ENCODE results near the gene MMD2.
"Not testable (repeated sequence)": the region's sequence is repeated elsewhere in the genome, so short reads cannot be mapped to it uniquely, and the experiment has no call there.

MMD2 gene, protein sequence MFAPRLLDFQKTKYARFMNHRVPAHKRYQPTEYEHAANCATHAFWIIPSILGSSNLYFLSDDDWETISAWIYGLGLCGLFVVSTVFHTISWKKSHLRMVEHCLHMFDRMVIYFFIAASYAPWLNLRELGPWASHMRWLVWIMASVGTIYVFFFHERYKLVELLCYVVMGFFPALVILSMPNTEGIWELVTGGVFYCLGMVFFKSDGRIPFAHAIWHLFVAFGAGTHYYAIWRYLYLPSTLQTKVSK

DNA sequence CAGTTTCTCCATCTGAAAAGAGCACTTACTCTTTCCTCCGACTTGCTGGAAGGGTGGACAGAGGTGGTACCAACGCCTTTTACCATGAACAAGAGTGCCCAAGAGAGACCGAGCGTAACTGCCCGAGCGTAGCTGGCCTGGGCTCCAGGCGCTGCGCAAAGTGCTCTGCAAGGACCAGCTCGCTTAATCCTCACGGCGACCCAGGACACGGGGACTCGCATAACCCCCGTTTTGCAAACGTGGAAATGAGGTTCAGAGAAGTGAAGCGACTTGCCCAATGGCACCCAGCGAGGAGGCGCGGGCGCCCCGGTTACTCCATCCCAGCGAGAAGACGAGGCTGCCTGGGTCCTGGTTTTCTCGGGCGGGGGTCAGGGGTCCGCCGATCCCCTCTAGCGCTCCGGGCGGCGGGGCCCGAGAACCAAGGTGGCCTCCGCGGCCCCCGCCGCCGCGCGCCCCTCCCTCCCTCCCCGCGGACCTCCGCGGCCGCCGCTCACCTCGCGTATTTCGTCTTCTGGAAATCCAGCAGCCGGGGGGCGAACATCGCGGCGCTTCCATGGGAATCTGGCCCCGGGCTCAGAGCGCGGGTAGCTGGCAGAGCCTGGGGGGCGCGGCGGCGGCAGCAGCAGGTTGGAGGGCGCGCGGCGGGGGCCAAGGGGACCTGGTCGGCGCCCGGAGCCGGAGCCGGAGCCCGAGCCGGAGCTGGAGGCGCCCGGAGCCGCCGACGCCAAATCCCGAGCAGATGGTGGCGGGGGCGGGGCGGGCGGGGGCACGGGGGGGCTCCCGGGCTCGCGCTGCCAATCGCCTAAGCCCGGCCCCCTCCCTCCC lies at the start of gene MMD2:
TSS of gene MMD2 (minus strand) at position 711 of the 825 bp plus-strand sequence. CDS start at position 541, 170 bp downstream.
- no peak for DNase-seq (ENCODE audit: low spot score)

DNA sequence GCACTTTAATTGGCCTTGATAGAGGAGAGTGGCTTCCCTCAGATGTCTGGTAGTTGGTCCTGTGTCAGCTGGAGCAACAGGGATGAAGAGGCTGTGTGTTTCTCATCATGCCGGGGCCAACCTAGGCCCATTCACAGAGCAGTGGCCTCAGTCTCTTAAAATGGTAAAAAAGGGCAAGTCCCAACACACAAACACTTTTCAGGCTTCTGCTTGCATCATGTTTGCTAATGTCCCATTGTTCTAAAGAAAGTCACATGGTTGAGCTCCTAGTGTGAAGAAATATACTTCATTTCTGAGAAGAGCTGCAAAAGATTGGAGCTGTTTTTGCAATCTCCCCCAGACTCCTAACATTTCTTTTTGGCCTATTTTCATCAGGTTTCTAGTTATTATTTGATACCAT lies 46.1 kb upstream of the MMD2 start:
- DNase-seq (ENCODE audit: low spot score): no peak

DNA sequence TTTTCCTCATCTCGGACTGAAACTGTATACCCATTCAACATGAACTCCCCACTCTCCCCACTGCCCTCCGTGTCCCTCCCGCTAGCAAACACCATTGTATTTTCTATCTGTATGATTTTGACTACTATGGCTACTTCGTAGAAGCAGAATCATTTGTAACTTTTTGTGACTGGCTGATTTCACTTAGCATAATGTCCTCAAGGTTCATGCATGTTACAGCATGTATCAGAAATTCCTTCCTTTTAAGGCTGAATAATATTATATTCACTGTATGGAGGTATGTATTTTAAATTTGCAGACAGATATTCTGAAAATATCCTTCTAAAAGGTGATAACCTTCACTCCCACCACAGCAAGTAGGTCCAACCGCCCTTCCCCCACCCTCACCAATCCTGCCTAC lies 42.9 kb upstream of the MMD2 start:
- DNase-seq (ENCODE audit: low spot score): no peak

DNA sequence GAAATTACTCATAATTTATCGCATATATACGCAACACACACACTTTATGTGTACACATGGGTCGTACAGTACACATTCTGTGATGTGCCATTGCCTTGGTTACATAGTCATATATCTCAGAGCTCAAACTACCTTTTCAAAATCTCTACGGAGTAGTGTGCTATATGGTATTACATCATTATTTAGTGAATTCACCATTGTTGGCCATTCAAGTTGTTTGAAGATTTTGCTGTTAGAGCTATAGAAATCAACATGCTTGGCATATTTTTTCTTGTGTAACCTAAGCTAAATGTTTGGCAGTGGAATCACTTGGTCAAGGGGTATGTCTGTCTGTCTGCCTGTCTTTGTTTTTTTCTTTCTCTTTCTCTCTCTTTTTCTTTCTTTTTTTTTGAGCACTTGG lies 42.0 kb upstream of the MMD2 start:
- DNase-seq (ENCODE audit: low spot score): no peak

DNA sequence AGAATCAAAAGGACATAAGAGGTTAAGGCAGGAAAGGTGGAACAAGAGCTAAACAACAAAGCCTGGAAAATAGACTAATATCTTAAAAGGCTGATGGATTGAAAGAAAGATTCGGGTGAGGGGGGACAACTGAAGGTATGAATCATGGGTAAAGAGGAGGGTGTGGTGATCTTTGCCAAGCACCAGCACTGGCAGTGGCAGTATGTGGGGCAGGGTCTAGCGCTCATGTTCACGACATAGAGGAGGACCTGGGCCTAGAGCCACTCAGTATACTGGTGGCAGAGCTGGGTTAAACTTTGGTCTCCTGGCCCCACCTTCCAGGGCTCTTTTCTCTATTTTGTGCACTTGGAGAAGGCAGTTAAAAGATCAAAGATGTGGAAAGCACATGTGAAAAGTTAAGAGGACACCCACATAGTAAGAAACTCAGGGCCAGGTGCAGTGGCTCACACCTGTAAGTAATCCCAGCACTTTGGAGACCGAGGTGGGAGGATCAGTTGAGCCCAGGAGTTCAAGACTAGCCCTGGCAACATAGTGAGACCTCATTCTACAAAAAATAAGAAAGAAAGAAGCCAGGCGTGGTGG lies 40.5 kb upstream of the MMD2 start:
- DNase-seq (ENCODE audit: low spot score): no peak

DNA sequence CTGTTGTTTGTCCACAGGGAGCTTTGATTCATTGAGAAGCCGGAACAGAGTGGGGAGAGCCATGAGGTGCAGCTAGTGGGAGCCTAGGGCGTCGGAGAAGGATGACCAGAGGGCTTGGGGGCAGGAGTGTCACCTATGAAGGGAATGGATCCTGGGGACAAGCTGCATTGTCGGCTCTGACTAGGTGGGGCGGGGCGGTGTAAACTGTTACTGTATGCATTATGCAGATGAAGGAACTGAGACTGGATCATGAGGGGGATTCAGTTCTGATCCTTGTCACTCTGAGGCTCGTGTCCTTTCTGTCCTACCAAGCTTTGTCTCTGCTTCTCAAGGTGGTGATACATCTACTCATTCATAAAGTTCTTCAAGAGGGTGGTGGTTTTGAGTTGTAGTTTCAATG lies 39.9 kb upstream of the MMD2 start:
- DNase-seq (ENCODE audit: low spot score): no peak

DNA sequence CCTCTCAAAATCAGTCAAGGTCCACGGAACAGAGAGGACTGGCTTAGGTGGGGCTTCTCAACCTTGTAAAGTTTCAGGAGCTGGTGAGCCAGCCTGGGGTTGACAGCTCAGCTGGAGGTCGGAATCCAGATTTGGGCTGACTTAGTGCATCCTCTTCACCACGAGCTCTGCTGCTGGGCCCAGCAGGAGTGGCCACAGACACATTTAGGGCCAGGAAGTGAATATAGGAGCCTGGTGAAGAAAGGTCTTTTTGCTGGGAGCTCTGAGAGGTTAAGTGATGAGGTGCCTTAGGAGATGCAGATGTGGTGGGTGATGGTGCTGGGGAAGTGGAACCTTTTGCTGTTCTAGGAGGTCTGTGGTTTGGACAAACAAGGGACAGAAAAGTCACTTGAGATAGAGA lies 39.3 kb upstream of the MMD2 start:
- DNase-seq (ENCODE audit: low spot score): no peak

DNA sequence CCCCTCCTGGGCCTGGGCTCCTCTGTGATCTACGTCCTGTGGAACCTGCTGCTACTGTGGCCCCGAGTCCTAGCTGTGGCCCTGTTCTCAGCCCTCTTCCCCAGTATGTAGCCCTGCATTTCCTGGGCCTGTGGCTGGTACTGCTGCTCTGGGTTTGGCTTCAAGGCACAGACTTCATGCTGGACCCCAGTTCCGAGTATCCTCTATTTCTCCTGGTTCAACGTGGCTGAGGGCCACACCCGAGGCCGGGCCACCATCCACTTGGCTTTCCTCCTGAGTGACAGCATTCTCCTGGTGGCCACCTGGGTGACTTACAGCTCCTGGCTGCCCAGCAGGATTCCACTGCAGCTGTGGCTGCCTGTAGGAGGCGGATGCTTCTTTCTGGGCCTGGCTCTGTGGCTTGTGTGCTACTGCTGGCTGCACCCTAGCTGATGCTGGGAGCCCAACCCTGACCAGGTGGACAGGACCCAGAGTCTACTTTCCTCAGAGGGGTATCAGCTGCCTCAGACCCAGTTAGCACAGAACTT lies 37.8 kb upstream of the MMD2 start:
- no peak for DNase-seq (ENCODE audit: low spot score)

DNA sequence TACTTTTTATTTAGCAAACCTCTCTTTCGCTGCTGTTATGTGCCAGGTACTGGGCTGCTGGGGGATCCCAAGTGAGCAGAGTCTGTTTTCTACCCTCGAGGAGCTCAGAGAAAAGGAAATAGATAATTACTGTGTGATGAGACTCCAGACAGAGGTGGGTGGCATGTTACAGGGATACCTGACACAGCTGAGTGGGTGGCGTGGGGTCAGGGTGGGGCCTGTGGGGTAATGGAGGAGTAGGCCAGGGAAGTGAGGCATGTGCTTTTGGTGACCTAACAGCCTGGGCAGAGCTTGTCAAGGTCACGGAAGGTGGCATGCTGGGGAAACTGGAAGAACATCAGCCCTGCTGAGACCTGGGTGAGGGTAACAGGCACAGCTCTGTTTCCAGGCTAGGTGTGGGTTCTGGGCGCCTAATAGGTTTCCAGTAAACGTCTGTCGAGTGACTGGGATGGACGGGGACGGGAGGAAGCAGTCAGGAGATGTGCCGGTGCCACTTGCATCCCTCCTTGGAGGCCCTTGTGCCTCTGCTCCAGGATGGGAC lies 36.5 kb upstream of the MMD2 start:
- DNase-seq (ENCODE audit: low spot score): no peak

DNA sequence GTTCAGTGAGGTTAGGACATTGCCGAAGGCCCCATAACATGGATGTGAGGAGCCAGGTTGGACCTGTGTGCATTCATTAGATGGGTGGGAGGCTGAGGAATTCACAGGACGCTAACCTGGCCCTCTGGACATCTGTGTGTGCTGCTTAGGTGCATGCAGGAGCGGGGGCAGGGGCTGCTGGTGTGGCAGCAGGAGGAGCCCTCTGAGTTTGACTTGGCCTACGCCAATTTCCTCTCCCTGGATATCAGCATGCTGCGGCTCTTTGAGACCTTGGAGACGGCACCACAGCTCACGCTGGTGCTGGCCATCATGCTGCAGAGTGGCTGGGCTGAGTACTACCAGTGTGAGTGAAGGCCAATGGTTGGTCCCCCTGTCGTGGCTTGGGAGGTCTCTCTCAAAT lies 34.5 kb upstream of the MMD2 start:
- DNase-seq (ENCODE audit: low spot score): no peak

DNA sequence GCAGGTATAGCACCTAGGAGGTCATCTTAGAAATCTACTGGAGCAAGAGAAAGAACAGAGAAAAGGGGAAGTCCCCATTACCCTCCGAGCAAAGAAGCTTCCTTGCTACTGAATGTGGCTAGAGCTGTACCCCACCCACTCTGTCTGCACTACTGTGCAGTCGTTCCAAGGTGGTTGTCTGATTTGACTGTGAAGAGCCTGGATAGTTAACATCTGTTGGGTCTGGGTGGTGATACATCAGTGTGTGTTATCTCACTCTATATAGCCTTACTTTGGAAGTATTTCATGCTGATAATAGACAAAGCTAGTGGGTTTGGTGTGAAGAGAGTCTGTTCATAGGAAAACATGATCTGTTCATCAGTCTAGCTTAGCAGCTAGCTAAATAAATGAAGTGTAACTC lies 23.8 kb upstream of the MMD2 start:
- not testable (repeated sequence) for DNase-seq (ENCODE audit: low spot score)

DNA sequence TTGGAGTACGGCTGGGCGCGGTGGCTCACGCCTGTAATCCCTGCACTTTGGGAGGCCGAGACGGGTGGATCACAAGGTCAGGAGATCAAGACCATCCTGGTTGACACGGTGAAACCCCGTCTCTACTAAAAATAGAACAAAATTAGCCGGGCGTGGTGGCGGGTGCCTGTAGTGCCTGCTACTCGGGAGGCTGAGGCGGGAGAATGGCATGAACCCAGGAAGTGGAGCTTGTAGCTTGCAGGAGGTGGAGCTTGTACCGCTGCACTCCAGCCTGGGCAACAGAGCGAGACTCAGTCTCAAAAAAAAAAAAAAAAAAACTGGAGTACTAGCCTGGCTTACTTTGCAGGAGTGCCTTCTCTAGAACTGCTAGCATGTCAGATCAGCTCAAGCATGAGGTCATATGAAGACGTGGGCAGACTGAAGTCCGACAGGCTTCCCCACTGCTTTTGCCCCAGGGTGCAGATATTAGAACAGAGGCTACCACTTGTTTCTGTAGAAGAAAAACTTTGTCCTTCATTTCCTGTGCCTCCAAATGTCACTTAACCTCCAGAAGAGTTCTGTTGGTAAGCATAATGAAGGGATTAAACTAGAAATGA lies 22.4 kb upstream of the MMD2 start:
- not testable (repeated sequence) for DNase-seq (ENCODE audit: low spot score)

DNA sequence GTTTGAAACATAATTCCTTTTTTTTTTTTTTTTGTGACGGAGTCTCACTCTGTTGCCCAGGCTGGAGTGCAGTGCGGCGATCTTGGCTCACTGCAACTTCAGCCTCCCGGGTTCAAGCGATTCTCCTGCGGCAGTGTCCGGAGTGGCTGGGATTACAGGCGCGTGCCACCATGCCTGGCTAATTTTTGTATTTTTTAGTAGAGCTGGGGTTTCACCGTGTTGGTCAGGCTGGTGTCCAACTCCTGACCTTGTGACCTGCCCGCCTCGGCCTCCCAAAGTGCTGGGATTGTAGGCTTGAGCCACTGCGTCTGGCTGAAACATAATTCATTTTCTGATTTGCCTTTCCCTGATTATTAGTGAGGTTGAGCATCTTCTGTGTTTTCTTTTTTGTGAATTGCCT lies 16.6 kb upstream of the MMD2 start:
- not testable (repeated sequence) for DNase-seq (ENCODE audit: low spot score)

DNA sequence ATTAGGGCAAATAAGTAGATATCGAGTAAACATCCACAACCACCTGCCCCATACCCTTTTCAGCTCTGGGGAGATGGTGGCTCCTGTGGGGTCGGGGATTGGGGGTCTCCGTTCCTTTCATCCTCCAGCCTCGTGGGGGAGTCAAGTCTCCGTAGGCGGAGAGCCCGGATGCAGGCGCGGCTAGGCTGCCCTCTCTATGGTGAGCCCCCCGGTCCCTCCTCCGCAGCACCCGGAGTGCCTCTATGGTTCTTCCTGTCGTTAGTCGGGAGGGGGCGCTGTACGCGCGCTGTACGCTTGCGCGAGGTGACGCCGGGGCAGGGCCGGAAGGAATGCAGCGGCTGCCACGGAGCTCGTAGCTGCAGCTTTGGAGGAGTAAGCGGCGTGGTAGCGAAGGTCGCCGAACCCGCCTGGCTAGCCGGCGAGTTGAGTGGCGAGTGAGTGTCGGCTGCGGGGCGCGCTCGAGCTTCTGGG lies 14.8 kb upstream of the MMD2 start:
- DNase-seq (ENCODE audit: low spot score): peak; percentile 83

DNA sequence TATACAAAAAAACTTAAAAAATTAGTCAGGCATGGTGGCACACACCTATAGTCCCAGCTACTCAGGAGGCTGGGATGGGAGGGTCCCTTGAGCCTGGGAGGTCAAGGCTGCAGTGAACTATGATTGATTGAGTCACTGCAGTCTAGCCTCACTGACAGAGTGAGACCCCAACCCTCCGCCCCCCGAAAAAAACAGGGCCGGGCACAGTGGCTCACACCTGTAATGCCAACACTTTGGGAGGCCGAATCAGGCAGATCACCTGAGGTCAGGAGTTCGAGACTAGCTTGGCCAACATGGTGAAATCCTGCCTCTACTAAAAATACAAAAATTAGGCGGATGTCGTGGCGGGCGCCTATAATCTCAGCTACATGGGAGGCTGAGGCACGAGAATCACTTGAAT lies 13.5 kb upstream of the MMD2 start:
- DNase-seq (ENCODE audit: low spot score): not testable (repeated sequence)

DNA sequence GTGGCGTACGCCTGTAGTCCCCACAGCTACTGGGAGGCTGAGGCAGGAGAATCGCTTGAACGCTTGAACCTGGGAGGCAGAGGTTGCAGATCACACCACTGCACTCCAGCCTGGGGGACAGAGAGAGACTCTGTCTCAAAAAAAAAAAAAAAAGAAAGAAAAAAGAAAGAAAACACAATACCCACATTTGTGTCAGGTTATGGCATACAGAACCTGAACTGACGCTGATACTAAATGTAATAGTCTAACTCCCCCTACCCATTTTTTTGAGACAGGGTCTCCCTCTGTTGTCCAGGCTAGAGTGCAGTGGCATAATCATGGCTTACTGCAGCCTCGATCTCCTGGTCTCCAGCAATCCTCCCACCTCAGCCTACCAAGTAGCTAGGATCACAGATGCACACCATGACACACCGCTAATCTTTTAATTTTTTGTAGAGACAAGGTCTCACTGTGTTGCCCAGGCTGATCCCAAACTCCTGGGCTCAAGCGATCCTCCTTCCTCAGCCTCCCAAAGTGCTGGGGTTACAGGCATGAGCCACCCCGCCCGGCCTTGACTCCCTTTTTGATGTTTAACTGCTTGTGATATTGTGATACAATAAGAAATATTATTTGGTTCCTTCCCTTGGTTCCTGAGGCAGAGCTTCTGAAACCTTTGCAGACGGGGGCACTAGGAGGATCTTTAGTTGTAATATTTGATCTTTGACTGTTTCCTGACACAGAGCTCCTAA lies 6.5 kb upstream of the MMD2 start:
- no peak for DNase-seq (ENCODE audit: low spot score)

DNA sequence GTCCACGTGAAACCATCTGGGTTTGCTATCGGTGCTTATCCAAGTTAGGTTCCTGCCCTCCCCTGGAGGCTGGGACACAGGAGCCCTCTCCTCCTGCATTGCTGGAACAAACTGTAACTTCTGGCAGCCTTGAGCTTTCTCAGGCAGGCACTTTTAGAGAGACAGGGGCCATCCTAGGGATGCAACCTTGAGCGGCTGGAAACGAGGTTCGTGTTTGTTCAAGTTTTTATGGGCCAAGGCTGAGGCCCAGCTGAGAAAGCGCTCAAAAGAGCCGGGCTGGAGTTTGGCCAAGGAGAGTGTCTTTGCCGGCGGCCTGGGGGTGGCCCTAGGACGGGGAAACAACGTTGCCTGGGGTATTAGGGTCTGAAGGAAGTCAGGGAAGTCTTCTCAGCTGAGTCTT lies 5.5 kb upstream of the MMD2 start:
- no peak for DNase-seq (ENCODE audit: low spot score)

DNA sequence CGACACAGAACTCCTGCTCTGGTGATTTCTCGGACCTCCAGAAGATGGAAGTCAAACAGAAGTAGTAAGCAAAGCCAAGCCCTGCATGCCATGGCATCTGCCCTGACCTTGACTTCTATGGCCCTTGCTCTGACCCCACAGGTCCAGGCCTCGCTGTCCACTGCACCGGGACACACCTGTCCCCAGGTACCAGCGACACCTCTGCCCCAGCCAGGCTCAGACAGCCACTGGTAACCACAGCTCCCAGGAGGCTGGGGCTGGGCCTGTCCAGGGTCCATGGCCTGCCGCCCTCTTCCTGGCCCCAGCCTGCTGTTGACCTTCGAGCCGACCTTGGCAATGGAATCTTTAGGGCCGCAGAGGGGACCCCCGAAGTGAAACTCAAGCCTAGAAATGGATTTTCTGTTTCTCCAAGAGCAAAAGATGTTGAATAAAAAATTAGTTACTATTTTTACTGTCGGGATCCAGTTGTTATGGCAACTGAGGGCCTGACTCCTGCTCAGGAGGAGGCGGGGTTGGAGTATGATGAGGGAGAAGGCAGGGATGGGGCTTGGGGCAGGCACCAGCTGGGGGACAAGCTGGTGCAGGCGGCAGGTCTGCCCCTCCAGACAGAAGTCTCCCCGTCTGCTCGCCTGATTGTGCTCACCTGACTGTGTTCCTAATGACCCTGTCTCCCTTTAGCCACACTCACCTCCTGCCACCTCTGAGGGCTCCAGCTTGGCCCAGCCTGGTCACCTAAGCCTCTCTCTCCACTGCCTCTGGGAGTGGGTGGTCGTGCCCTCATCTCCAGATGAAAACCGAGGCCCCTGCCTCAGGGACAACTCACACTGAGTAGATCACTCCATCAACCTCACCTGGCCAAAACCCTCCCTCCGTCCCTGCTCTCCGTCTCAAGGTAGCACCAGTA lies 4.1 kb upstream of the MMD2 start:
- no peak for DNase-seq (ENCODE audit: low spot score)

DNA sequence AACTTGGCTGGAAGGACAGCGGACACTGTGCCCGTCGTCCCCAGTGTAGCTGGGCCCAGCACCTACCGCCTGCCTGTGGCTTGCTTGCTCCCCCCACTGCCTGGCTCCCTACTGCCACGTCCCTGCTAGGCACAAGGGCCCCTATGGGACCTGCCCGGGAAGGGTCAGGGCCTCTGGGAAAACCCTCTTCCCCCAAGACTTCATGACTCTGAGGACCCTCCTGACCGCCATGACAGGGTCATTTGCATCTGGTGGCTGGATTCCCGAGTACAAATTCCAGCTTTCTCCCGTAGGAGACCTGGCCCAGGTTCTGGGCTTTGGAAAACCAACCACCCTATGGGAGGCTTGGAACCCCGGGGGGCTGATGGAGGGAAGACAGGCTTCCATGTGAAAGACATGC lies 1.4 kb upstream of the MMD2 start:
- no peak for DNase-seq (ENCODE audit: low spot score)

DNA sequence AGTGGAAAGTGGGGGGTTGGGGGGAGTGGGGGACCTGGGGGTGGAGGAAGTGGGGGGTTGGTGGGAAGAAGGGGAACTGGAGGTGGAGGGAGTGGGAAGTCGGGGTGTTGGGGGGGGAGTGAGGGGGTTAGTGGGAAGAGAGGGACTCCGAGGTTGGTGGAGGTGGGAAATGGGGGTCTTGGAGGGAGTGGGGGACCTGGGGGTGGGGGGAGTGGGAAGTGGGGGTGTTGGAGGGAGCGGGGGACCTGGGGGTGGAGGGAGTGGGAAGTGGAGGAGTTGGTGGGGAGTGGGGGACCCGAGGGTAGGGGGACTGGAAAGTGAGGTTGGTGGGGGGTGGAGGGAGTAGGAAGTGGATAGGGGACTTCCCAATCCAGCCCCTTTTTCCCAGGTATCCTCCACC lies 906 bp upstream of the MMD2 start:
- no peak for DNase-seq (ENCODE audit: low spot score)

DNA sequence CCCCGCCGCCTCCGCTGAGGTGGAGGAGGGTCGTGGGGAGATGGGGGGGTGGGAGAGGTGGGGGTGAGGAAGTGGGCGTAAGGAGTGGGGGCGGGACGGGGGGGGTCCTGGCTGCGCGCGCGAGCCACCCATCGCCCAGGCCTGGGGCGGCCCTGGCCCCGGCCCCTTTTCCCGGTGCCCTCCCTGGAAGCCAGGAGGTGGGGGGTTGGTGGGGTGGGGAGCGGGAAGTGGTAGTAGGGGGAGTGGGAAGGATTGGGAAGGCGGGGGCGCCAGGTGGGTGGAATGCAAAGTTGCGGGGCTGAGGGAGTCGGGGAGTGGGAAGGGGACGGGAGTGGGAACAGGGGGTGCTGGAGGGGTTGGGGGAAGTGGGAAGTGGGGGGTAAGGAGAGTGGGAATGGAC lies 319 bp upstream of the MMD2 start:
- no peak for DNase-seq (ENCODE audit: low spot score)
